Thyroid gland (tissue), 4 donors: Measurements from ENCODE around the gene OBSL1. TPM values are rescaled to one million over a fixed set of nuclear protein-coding genes. Genes with fewer than 3 reads are reported as not detected.

Source experiments
- DNase-seq, 2 donors: peaks; one replicate each; pipeline ENCODE4 v3.0.0-alpha.2; 2019
- H3K27ac ChIP-seq, 3 donors: fragments of 200-600 bp; sonication (generic); 1 replicate in 2 of 3; 2 replicates in 1 of 3; pipeline ENCODE4 v1.5.1; 2016 to 2019; ENCODE audit warnings: mild to moderate bottlenecking in 1 of 3, moderate library complexity in 1 of 3
- H3K27me3 ChIP-seq: fragments of 200-600 bp; sonication (generic); one replicate; pipeline ENCODE4 v1.5.1; 2019
- H3K36me3 ChIP-seq, 2 donors: fragments of 200-600 bp; sonication (generic); one replicate each; pipeline ENCODE4 v1.5.1; 2016 to 2019
- H3K4me1 ChIP-seq, 2 donors: fragments of 200-600 bp; sonication (generic); one replicate each; pipeline ENCODE4 v1.5.1; 2017 to 2019
- H3K4me3 ChIP-seq, 3 donors: fragments of 200-600 bp; sonication (generic); replicated peaks in 1 of 3; 1 replicate in 2 of 3; 2 replicates in 1 of 3; pipeline ENCODE4 v1.5.1; 2016; ENCODE audit warnings: mild to moderate bottlenecking in 1 of 3
- H3K9me3 ChIP-seq: fragments of 200-600 bp; sonication (generic); one replicate; pipeline ENCODE4 v1.5.1; 2017
- POLR2A ChIP-seq, 2 donors: fragments of 450-650 bp; IDR thresholded peaks; one replicate each; pipeline ENCODE4 v1.6.1; 2017; ENCODE audit warnings: antibody characterized with exemption in 2 of 2, mild to moderate bottlenecking in 2 of 2, moderate library complexity in 1 of 2
- WGBS, 2 donors: methylation state at CpG; one replicate each; pipeline ENCODE4 v1.1.5; 2017; 5-methylcytosine and 5-hydroxymethylcytosine counted together
- intact Hi-C: fragments of 100-400 bp; cut with DNase I; formaldehyde crosslinking; loops from one replicate; pipeline ENCODE4 v1.15.1; 2023
- total RNA-seq, 4 donors: library from RNA; depleted of rRNA; stranded (reverse); fragments of >200 nt; gene quantifications; one replicate each; pipeline ENCODE4 v1.2.3, GENCODE V29; 2016
- TF ChIP-seq, protein P1 (sequence below), 6 experiments: fragments of 200-600 bp in 3 of 6; fragments of 450-650 bp in 3 of 6; sonication (generic) in 3 of 6; IDR thresholded peaks; one replicate each; pipeline ENCODE4 v1.5.1; 2016 to 2019; ENCODE audit warnings: antibody characterized with exemption in 6 of 6, mild to moderate bottlenecking in 2 of 6, inconsistent platforms in 1 of 6, moderate library complexity in 1 of 6

The OBSL1 gene
- total RNA-seq, 4 donors from 2014 or later, result 142 to 200 (median 170) TPM

DNA sequence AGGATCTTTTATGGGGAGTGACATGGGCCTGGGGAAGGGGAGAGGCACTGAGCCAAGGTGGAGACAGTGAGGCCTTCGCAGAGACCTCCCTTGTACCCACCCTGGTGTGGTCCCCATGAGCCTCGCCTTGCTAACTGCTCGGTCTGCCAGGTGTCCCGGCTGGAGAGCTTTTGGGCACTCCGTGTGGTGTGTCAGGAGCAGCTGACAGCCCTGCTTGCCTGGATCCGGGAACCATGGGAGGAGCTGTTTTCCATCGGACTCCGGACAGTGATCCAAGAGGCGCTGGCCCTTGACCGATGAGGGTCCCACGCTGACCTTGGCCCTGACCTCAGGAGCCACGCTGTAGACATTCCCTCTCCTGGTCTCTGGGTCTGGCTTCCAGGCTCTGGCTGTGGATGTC is 44.6 kb upstream of the OBSL1 start:
- H3K4me1 ChIP-seq, result no peaks in the 10 kb centered on the region
- no peaks in the 10 kb centered on the region for H3K9me3 ChIP-seq
- no peak overlapping the region for H3K4me3 ChIP-seq
- TF ChIP-seq, protein P1, sequence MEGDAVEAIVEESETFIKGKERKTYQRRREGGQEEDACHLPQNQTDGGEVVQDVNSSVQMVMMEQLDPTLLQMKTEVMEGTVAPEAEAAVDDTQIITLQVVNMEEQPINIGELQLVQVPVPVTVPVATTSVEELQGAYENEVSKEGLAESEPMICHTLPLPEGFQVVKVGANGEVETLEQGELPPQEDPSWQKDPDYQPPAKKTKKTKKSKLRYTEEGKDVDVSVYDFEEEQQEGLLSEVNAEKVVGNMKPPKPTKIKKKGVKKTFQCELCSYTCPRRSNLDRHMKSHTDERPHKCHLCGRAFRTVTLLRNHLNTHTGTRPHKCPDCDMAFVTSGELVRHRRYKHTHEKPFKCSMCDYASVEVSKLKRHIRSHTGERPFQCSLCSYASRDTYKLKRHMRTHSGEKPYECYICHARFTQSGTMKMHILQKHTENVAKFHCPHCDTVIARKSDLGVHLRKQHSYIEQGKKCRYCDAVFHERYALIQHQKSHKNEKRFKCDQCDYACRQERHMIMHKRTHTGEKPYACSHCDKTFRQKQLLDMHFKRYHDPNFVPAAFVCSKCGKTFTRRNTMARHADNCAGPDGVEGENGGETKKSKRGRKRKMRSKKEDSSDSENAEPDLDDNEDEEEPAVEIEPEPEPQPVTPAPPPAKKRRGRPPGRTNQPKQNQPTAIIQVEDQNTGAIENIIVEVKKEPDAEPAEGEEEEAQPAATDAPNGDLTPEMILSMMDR (IDR thresholded peaks at IDR 0.05), result no peak
- H3K27me3 ChIP-seq, result no peaks in the 10 kb centered on the region
- intact Hi-C loops, result no loop called here
- peaks cover 0 to 10% of the 10 kb centered on the region in 2 donors for H3K36me3 ChIP-seq
- DNase-seq, result no peak
- no peak overlapping the region for H3K27ac ChIP-seq
- 89 to 100% methylated on average over 1 to 9 of the region's 12 CpGs for WGBS, 2 donors

DNA sequence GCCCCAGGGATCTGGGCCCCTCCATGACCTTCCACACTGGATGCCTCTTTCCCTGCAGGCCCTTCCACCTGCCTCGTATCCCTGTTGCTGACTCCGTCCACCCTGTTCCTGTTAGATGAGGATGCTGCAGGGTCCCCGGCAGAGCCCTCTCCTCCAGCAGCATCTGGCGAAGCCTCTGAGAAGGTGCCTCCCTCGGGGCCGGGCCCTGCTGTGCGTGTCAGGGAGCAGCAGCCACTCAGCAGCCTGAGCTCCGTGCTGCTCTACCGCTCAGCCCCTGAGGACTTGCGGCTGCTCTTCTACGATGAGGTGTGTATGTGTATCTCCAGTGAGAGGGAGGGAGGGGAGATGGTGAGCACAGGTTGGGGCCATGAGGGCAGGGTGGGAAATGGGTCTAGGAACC is 43.7 kb upstream of the OBSL1 start:
- TF ChIP-seq POLR2A (IDR thresholded peaks at IDR 0.05), result no peak
- TF ChIP-seq, protein P1 (IDR thresholded peaks at IDR 0.05), result no peak
- Histone ChIP-seq H3K27me3 (no peaks in the 10 kb centered on the region), H3K27ac (no peak overlapping the region), H3K4me3 (no peak overlapping the region), H3K36me3 (peaks cover 0 to 10% of the 10 kb centered on the region in 2 donors), H3K9me3 (no peaks in the 10 kb centered on the region), H3K4me1 (no peaks in the 10 kb centered on the region)
- no peak for DNase-seq
- 81 to 90% methylated on average over 6 to 11 of the region's 11 CpGs for WGBS, 2 donors
- intact Hi-C loops, result no loop called here

DNA sequence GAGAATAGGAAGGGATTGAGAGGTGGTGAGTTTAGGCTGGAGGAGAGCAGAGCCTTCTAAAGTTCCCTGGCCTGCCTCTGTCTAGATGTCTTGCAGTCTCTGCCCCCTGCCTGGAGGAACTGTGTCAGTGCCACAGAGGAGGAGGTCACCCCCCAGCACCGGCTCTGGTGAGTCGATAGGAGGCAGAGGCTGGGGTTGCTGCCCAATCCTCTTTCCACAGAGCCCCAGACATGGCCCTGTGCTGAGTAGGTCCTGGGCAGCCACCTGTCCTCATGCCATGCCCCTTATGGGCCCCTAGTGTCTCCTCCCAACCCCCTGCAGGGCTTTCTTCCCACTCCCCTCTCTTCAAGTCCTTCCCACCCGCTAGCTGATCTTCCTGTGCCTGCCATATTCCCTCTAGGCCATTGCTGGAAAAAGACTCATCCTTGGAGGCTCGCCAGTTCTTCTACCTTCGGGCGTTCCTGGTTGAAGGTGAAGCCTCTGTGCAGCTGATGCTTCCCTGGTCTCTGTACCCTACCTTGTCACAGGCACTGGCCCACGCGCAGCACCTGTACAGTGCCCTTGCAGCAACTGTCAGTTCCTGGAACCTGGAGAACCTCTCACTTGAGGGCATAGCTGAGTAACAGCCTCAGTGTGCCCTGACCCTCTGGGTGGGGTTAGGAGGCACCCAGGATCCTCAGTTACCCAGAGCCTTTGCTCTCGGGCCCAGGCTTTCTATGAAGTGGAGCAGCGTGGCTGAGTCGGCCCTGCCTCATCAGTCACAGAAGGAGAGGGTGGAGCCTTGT is 42.9 kb upstream of the OBSL1 start:
- H3K27me3 ChIP-seq, result no peaks in the 10 kb centered on the region
- H3K4me3 ChIP-seq, result no peak overlapping the region
- DNase-seq, result peak; percentile 45 to 52
- H3K4me1 ChIP-seq, result no peaks in the 10 kb centered on the region
- intact Hi-C loops, result no loop called here
- TF ChIP-seq, protein P1 (IDR thresholded peaks at IDR 0.05), result no peak
- TF ChIP-seq POLR2A (IDR thresholded peaks at IDR 0.05), result no peak
- H3K9me3 ChIP-seq, result no peaks in the 10 kb centered on the region
- 77 to 81% methylated on average over 11 of the region's 11 CpGs for WGBS, 2 donors
- H3K36me3 ChIP-seq, result peaks cover 2 to 10% of the 10 kb centered on the region in 2 donors
- H3K27ac ChIP-seq, result no peak overlapping the region

DNA sequence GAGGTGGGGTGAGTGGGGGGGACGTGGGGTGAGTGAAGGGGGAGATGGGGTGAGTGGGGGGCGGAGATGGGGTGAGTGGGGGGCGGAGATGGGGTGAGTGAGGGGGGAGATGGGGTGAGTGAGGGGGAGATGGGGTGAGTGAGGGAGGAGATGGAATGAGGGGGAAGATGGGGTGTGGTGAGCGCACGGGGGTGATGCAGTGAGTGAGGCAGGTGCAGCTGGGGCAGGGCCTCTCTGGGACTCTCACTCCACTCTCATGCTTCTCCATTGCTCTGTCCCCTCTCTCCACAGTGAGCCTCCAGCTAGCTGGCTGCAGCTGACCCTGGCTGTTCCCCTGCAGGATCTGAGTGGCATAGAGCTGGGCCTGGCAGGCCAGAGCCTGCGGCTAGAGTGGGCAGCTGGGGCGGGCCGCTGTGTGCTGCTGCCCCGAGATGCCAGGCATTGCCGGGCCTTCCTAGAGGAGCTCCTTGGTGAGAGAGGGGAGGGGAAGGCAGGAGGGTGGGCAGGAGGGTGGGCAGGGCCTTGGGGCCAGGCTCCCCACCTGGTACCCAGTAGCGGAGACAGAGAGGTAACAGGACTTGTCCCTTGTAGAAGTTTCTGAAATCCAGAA is 42.2 kb upstream of the OBSL1 start:
- WGBS, 2 donors, result 96 to 97% methylated on average over 6 to 9 of the region's 11 CpGs
- TF ChIP-seq POLR2A (IDR thresholded peaks at IDR 0.05), result no peak

DNA sequence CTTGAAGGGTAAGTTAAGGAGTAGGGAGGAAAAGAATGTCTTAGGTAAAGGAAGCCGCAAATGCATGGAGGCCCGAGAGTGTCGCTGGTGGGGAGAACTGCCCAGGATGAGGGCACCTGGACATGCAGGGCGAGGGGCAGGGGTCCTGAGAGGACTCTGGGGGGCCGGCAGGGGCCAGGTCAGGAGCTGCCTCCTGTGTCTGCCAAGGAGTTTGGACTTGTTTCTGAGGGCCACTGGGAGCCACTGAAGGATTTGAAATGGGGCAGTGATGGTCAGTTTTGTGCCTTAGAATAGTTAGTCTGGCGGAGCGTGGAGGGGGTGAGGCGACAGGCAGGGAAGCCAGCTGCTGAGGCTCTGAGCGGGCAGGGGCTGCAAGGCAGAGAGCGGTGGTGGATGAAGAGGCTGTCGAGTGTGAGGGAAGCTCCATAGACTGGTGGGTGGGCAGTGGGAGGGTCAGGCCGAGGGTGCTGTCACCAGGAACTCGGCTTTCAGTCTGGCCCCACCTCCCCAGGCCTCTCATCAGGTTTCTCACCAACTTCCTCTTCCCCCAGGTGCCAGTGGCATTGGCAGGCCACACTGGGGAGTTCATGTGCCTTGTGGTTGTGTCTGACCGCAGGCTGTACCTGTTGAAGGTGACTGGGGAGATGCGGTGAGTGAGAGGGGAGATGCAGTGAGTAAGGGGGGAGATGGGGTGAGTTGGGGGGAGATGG is 41.4 kb upstream of the OBSL1 start:
- peaks cover 11 to 22% of the 10 kb centered on the region in 2 donors for H3K36me3 ChIP-seq
- no peak overlapping the region for H3K4me3 ChIP-seq
- H3K9me3 ChIP-seq, result no peaks in the 10 kb centered on the region
- no peaks in the 10 kb centered on the region for H3K27me3 ChIP-seq
- TF ChIP-seq, protein P1 (IDR thresholded peaks at IDR 0.05), result no peak
- intact Hi-C loops, result no loop called here
- H3K4me1 ChIP-seq, result no peaks in the 10 kb centered on the region
- DNase-seq, result no peak
- 89 to 92% methylated on average over 13 of the region's 15 CpGs for WGBS, 2 donors
- H3K27ac ChIP-seq, result no peak overlapping the region

More for the DNA sequence above, 42.2 kb upstream of the OBSL1 start:
- intact Hi-C loops, result no loop called here
- Histone ChIP-seq H3K4me1 (no peaks in the 10 kb centered on the region), H3K9me3 (no peaks in the 10 kb centered on the region), H3K27me3 (no peaks in the 10 kb centered on the region), H3K27ac (no peak overlapping the region), H3K4me3 (no peak overlapping the region), H3K36me3 (peaks cover 7 to 16% of the 10 kb centered on the region in 2 donors)
- no peak for DNase-seq
